Upper lobe of right lung (tissue), 1 donor: Measurements from ENCODE around the gene HOXD13. TPM values are rescaled to one million over a fixed set of nuclear protein-coding genes. Genes with fewer than 3 reads are reported as not detected.

Experiments used
- ATAC-seq: fragments of 200-7000 bp; cut with Tn5 transposase; one replicate; pipeline ENCODE4 v1.9.1; 2020; ENCODE audit warnings: mild to moderate bottlenecking, moderate library complexity
- DNase-seq: peaks from one replicate; pipeline ENCODE4 v3.0.0-alpha.2; 2020
- H3K27ac ChIP-seq: fragments of 200-600 bp; one replicate; pipeline ENCODE4 v1.8.0; 2022
- H3K27me3 ChIP-seq: fragments of 200-600 bp; one replicate; pipeline ENCODE4 v1.8.0; 2022; ENCODE audit warnings: mild to moderate bottlenecking
- H3K36me3 ChIP-seq: fragments of 200-600 bp; one replicate; pipeline ENCODE4 v1.8.0; 2022
- H3K4me1 ChIP-seq: fragments of 200-600 bp; one replicate; pipeline ENCODE4 v1.8.0; 2022
- H3K4me3 ChIP-seq: fragments of 200-600 bp; one replicate; pipeline ENCODE4 v1.8.0; 2022; ENCODE audit warnings: mild to moderate bottlenecking
- H3K9me3 ChIP-seq: fragments of 200-600 bp; one replicate; pipeline ENCODE4 v1.8.0; 2022
- CTCF ChIP-seq: fragments of 200-600 bp; IDR thresholded peaks from one replicate; pipeline ENCODE4 v1.8.0; 2022; ENCODE audit warnings: antibody characterized with exemption
- intact Hi-C: fragments of 100-400 bp; cut with DNase I; formaldehyde crosslinking; loops from one replicate; pipeline ENCODE4 v1.11.0; 2022
- total RNA-seq: library from RNA; stranded (reverse); fragmentation: NEBNext Ultra II Directional; extraction: Animal tissue kit (Norgen Biotek cat#: 25700); gene quantifications from one replicate; pipeline ENCODE4 v1.2.1, GENCODE V29; 2021
- donor health status: DM: no; HTN: yes; CAD: no; lungs with severe emphysema.

Gene HOXD13
- total RNA-seq, 1 donor from 2014 or later = not detected

GRCh38 chr2:176098366-176099158, 6.0 kb downstream of the HOXD13 start:
- Histone ChIP-seq H3K36me3 (no peaks in the 10 kb centered on the region), H3K4me1 (peaks cover 14% of the 10 kb centered on the region), H3K27ac (no peak overlapping the region), H3K27me3 (peaks cover 99% of the 10 kb centered on the region), H3K9me3 (no peaks in the 10 kb centered on the region), H3K4me3 (no peak overlapping the region)
- no peak for TF ChIP-seq CTCF
- peak; percentile 62 for DNase-seq
- intact Hi-C loops = no loop called here
- ATAC-seq = no peak

DNA sequence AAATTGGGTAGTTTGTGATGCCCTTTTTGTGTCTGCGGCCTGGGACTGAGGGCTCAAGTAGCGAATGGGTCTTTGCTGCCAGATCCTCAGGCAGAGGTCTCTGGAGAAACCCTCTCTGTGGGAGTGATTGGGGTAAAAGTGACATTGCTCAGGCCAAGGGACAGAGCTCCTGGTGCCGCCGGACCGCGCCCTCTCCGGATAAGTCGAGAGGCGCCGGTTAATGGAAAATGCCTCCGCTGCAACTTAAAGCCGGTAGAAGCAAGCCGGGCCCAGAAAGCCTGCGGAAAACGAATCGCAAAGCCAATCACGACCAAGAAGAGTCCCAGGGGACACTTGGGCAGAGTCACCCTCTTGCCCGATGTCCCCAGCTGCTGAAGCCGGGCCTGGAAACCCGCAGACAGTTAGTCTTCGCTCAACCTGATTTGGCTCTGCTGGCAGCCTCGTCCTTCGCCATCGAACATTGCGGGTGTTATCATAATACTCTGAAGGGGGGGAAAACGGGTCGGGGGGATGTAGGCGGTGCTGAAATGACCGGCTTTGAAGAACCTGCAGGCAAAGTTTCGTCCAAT, 6.7 kb downstream of the HOXD13 start:
- no peak for TF ChIP-seq CTCF
- intact Hi-C loops = no loop called here
- ATAC-seq (no peak), DNase-seq (no peak)
- H3K27ac ChIP-seq = no peak overlapping the region
- no peaks in the 10 kb centered on the region for H3K9me3 ChIP-seq
- peaks cover 14% of the 10 kb centered on the region for H3K4me1 ChIP-seq
- peaks cover 99% of the 10 kb centered on the region for H3K27me3 ChIP-seq
- no peaks in the 10 kb centered on the region for H3K36me3 ChIP-seq
- no peak overlapping the region for H3K4me3 ChIP-seq

- H3K4me1 ChIP-seq = peaks cover 14% of the 10 kb centered on the region
- TF ChIP-seq CTCF = no peak
- intact Hi-C loops = no loop called here
- H3K36me3 ChIP-seq = no peaks in the 10 kb centered on the region
- H3K27me3 ChIP-seq = peaks cover 99% of the 10 kb centered on the region
- no peak within 1 kb of the TSS for H3K4me3 ChIP-seq
- H3K27ac ChIP-seq = no peak within 1 kb of the TSS
- ATAC-seq = no peak
- no peaks in the 10 kb centered on the region for H3K9me3 ChIP-seq
- no peak for DNase-seq
These were observed 7.4 kb downstream of the HOXD13 start, which contains the start of gene HOXD12 for GRCh38 chr2:176099728-176100546. Gene HOXD12, plus strand, starts transcription at chr2:176099795. Its CDS starts 7 bp downstream, at chr2:176099802.

GRCh38 chr2:176100547-176101140, 8.1 kb downstream of the HOXD13 start:
- peaks cover 99% of the 10 kb centered on the region for H3K27me3 ChIP-seq
- no peak overlapping the region for H3K27ac ChIP-seq
- H3K4me1 ChIP-seq = peaks cover 14% of the 10 kb centered on the region

More at GRCh38 chr2:176100547-176101140, 8.1 kb downstream of the HOXD13 start:
- no peak for TF ChIP-seq CTCF
- intact Hi-C loops = no loop called here
- Histone ChIP-seq H3K4me3 (no peak overlapping the region), H3K36me3 (no peaks in the 10 kb centered on the region), H3K9me3 (no peaks in the 10 kb centered on the region)
- DNase-seq (no peak), ATAC-seq (no peak)
